Fibroblast of lung (primary cell): Measurements from ENCODE around the gene HNMT. TPM values are rescaled to one million over a fixed set of nuclear protein-coding genes. Genes with fewer than 3 reads are reported as not detected.
"Not testable (repeated sequence)": the region's sequence is repeated elsewhere in the genome, so short reads cannot be mapped to it uniquely, and the experiment has no call there.

ENCODE experiments used
- DNase-seq, 2 donors: peaks; one replicate each; pipeline versions ENCODE4 v3.0.0 to v3.0.0-alpha.2; 2010; ENCODE audit warnings: low read depth in 2 of 2
- H2AFZ ChIP-seq: 2 replicates; pipeline ENCODE4 v1.5.1; 2012; ENCODE audit warnings: low read length, control low read depth, inconsistent platforms
- H3K27ac ChIP-seq: 2 replicates; pipeline ENCODE4 v1.5.1; 2011; ENCODE audit warnings: low read length, control low read depth; ENCODE audit not compliant: insufficient read depth
- H3K27me3 ChIP-seq: 2 replicates; pipeline ENCODE4 v1.5.1; 2011; ENCODE audit warnings: mild to moderate bottlenecking, low read length; ENCODE audit not compliant: control insufficient read depth, insufficient read depth
- H3K36me3 ChIP-seq: 2 replicates; pipeline ENCODE4 v1.5.1; 2011; ENCODE audit warnings: low read length; ENCODE audit not compliant: control insufficient read depth, insufficient read depth
- H3K4me1 ChIP-seq: 2 replicates; pipeline ENCODE4 v1.5.1; 2011; ENCODE audit warnings: low read length; ENCODE audit not compliant: control insufficient read depth, insufficient read depth; ENCODE audit errors: extremely low read depth
- H3K4me2 ChIP-seq: 2 replicates; pipeline ENCODE4 v1.5.1; 2011; ENCODE audit warnings: low read length, control low read depth; ENCODE audit not compliant: insufficient read depth; ENCODE audit errors: extremely low read depth
- H3K4me3 ChIP-seq, 4 experiments: fragments of 200-600 bp in 1 of 4; sonication (generic) in 1 of 4; replicated peaks in 1 of 4; 2 replicates each; pipeline ENCODE4 v1.5.1; 2011 to 2016; ENCODE audit warnings: low read length in 4 of 4, low read depth in 3 of 4, mild to moderate bottlenecking in 3 of 4, control low read depth in 2 of 4, inconsistent platforms in 1 of 4, mixed read lengths in 1 of 4; ENCODE audit not compliant: insufficient read depth in 1 of 4; ENCODE audit errors: control extremely low read depth in 1 of 4
- H3K79me2 ChIP-seq: 2 replicates; pipeline ENCODE4 v1.5.1; 2012; ENCODE audit warnings: mild to moderate bottlenecking, low read length, inconsistent platforms; ENCODE audit not compliant: control insufficient read depth, insufficient read depth
- H3K9ac ChIP-seq: 2 replicates; pipeline ENCODE4 v1.5.1; 2011; ENCODE audit warnings: mild to moderate bottlenecking, low read length, control low read depth; ENCODE audit not compliant: insufficient read depth
- H3K9me3 ChIP-seq: 2 replicates; pipeline ENCODE4 v1.5.1; 2012; ENCODE audit warnings: low read depth, low read length; ENCODE audit not compliant: control insufficient read depth, insufficient read depth
- H4K20me1 ChIP-seq: 2 replicates; pipeline ENCODE4 v1.5.1; 2011; ENCODE audit warnings: low read length; ENCODE audit not compliant: control insufficient read depth, insufficient read depth; ENCODE audit errors: extremely low read depth
- EZH2 ChIP-seq: IDR thresholded peaks from 2 replicates; pipeline ENCODE4 v1.5.1; 2012; ENCODE audit warnings: low read length, control low read depth, mild to moderate bottlenecking; ENCODE audit errors: missing control alignments
- polyA plus RNA-seq, 2 donors: library from polyadenylated mRNA; depleted of rRNA in 1 of 2; stranded (reverse) in 1 of 2; unstranded in 1 of 2; fragments of >200 nt; gene quantifications; 2 replicates each; pipeline ENCODE4 v1.2.1, GENCODE V29; 2011 to 2012; ENCODE audit warnings: missing spikeins in 1 of 2
- total RNA-seq: library from RNA; depleted of rRNA; stranded (reverse); fragments of >200 nt; gene quantifications from 2 replicates; pipeline ENCODE4 v1.2.1, GENCODE V29; 2014
- TF ChIP-seq, protein P1 (sequence below), 2 donors: IDR thresholded peaks in 1 of 2; conservative IDR thresholded peaks in 1 of 2; 1 replicate in 1 of 2; 2 replicates in 1 of 2; pipeline ENCODE4 v1.5.1; 2011 to 2012; ENCODE audit warnings: low read length in 2 of 2, control low read depth in 1 of 2, inconsistent platforms in 1 of 2, low read depth in 1 of 2, mild to moderate bottlenecking in 1 of 2

HNMT gene
- total and polyA plus RNA-seq, 2 donors (not counting 1 experiment from before 2014, with no cell fraction given), result 45.9 to 163 TPM

DNA sequence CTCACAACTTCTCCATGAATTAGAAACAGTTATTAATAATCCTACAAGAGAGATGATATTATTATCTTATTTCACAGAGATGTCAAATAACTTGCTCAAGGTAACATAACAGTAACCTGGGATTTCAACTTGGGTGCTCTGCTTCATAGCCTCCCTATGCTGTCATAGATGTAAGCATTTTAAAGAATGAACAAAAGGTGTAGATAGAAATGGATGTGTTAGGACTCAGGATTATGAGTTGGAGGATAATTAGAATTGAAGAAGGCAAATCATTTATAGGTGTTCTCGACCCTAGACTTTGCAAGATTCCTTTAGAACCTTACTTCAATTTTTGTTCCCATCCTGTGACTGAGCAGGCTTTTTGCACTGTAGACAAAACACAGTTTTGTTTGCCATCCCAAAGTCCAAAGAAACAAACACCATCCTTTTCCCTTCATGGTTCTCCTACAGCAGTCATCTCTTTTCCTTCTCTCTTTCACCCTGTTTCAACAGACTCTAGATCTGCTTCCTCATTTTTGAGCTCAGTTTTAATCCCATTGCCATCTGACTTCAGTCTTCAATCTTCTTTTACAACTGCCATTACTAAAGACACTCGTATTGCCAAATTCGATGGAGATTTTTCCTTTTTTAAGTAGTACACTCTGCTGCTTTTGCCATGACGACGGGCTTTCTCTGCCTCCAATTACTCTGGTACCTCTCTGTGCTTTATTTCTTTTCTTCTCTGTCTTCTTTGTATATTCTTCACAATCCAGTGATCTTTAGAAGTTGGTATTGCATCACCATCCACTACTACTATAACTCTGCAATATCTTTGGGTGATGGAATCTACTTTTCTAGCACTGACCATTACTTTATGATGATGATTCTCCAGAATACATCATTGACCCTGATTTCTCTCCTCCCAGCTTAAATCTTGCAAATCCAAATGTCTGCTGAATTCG, 4.5 kb downstream of the HNMT start:
- Histone ChIP-seq H3K79me2 (no peaks in the 10 kb centered on the region), H3K9me3 (no peaks in the 10 kb centered on the region), H4K20me1 (no peaks in the 10 kb centered on the region), H3K27me3 (no peaks in the 10 kb centered on the region), H3K4me1 (peaks cover 3% of the 10 kb centered on the region), H3K36me3 (no peaks in the 10 kb centered on the region), H2AFZ (no peak overlapping the region), H3K27ac (peak overlapping the region; percentile 5), H3K4me2 (peak overlapping the region; percentile 27), H3K9ac (no peak overlapping the region), H3K4me3 (no peak overlapping the region)
- TF ChIP-seq EZH2, result no peak
- TF ChIP-seq, protein P1, sequence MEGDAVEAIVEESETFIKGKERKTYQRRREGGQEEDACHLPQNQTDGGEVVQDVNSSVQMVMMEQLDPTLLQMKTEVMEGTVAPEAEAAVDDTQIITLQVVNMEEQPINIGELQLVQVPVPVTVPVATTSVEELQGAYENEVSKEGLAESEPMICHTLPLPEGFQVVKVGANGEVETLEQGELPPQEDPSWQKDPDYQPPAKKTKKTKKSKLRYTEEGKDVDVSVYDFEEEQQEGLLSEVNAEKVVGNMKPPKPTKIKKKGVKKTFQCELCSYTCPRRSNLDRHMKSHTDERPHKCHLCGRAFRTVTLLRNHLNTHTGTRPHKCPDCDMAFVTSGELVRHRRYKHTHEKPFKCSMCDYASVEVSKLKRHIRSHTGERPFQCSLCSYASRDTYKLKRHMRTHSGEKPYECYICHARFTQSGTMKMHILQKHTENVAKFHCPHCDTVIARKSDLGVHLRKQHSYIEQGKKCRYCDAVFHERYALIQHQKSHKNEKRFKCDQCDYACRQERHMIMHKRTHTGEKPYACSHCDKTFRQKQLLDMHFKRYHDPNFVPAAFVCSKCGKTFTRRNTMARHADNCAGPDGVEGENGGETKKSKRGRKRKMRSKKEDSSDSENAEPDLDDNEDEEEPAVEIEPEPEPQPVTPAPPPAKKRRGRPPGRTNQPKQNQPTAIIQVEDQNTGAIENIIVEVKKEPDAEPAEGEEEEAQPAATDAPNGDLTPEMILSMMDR (conservative IDR thresholded peaks at IDR 0.05 in 1 of 2, IDR thresholded peaks at IDR 0.05 in 1 of 2; ENCODE audit: low read depth in 1 of 2, low read length in 2 of 2), result no peak
- DNase-seq, result no peak

DNA sequence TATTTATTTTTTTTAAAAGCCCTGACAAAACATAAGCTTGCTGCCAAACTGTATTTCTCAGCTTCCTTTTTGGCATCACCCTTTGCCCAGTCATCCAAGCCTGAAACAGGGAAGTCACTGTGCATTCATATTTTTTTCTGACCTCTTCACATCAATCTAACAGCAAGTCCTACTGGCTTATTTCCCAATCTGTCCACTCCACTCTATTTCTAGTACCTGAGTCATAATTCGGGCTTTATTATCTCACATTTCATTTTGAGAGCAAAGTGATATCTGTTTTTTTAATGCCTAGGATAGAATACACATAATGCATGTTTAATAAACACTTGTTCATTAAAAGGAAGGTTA, 5.1 kb downstream of the HNMT start:
- peak; percentile 98 for DNase-seq
- Histone ChIP-seq H3K4me3 (no peak overlapping the region), H3K4me1 (peaks cover 2% of the 10 kb centered on the region), H3K79me2 (no peaks in the 10 kb centered on the region), H3K4me2 (no peak overlapping the region), H4K20me1 (no peaks in the 10 kb centered on the region), H3K36me3 (no peaks in the 10 kb centered on the region), H3K27ac (no peak overlapping the region), H3K9ac (no peak overlapping the region), H3K9me3 (no peaks in the 10 kb centered on the region), H3K27me3 (no peaks in the 10 kb centered on the region), H2AFZ (no peak overlapping the region)
- TF ChIP-seq, protein P1 (conservative IDR thresholded peaks at IDR 0.05 in 1 of 2, IDR thresholded peaks at IDR 0.05 in 1 of 2; ENCODE audit: low read depth in 1 of 2, low read length in 2 of 2), result no peak
- no peak for TF ChIP-seq EZH2

DNA sequence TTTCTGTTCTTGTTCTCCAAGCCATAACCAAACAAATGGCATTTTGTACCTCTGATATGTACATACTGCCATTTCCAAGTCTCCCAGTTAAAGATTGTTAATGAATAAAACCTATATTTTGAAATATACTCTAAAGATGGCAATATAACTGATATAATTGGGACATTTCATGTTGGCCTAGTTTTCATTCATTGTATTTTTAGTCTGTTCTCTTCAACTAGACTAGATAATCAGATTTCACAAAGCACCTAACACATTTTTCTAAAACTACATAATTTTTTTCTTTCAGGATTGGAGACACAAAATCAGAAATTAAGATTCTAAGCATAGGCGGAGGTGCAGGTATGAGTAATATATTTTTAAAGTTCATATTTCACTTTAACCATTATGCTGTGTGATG, 5.6 kb downstream of the HNMT start:
- Histone ChIP-seq H3K27ac (no peak overlapping the region), H3K4me3 (no peak overlapping the region)

DNA sequence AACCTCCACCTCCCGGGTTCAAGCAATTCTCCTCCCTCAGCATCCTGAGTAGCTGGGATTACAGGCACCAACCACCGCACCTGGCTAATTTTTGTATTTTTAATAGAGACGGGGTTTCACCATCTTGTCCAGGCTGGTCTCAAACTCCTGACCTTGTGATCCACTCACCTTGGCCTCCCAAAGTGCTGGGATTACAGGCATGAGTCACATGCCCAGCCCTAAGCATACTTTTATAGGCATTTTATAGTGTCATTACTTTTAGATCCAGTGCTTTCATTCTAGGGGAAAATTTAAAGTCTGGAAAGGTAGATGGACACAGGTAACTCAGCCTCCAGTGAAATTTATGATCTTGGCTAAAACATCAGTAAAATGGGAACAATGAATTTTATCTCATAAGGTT, 7.0 kb downstream of the HNMT start:
- not testable (repeated sequence) for H3K4me1 ChIP-seq, H3K9ac ChIP-seq, H4K20me1 ChIP-seq, H3K27ac ChIP-seq, H2AFZ ChIP-seq, H3K4me2 ChIP-seq, H3K27me3 ChIP-seq, H3K36me3 ChIP-seq, H3K4me3 ChIP-seq, DNase-seq, H3K79me2 ChIP-seq, H3K9me3 ChIP-seq

More for the DNA sequence above, 5.6 kb downstream of the HNMT start:
- H3K36me3 ChIP-seq, result no peaks in the 10 kb centered on the region
- no peaks in the 10 kb centered on the region for H4K20me1 ChIP-seq
- no peak overlapping the region for H3K9ac ChIP-seq
- no peaks in the 10 kb centered on the region for H3K27me3 ChIP-seq
- no peak overlapping the region for H2AFZ ChIP-seq
- TF ChIP-seq, protein P1 (conservative IDR thresholded peaks at IDR 0.05 in 1 of 2, IDR thresholded peaks at IDR 0.05 in 1 of 2; ENCODE audit: low read depth in 1 of 2, low read length in 2 of 2), result no peak
- TF ChIP-seq EZH2, result no peak
- no peak overlapping the region for H3K4me2 ChIP-seq
- DNase-seq, result no peak
- no peaks in the 10 kb centered on the region for H3K79me2 ChIP-seq
- H3K9me3 ChIP-seq, result no peaks in the 10 kb centered on the region
- peaks cover 2% of the 10 kb centered on the region for H3K4me1 ChIP-seq
